Placental pericyte (primary cell): Measurements from ENCODE around the gene OR2T8. TPM values are rescaled to one million over a fixed set of nuclear protein-coding genes. Genes with fewer than 3 reads are reported as not detected.

Experiments used
- total RNA-seq: library from RNA; depleted of rRNA; stranded (reverse); fragments of >200 nt; gene quantifications from 2 replicates; pipeline ENCODE4 v1.2.3, GENCODE V29; 2012

Gene OR2T8
- total RNA-seq: 0.22 TPM in 1 of 2 replicates, not detected in the other

GRCh38 chr1:247919952-247920351, at the start of gene OR2T8:
TSS of gene OR2T8 (plus strand) at chr1:247920252. CDS start at chr1:247921018, 766 bp downstream.

GRCh38 chr1:247895163-247895637, 24.9 kb upstream of the OR2T8 start, which contains the start of gene OR2W3:
TSS of gene OR2W3 (plus strand) at chr1:247895587. CDS start at chr1:247895587, 0 bp downstream.

GRCh38 chr1:247924868-247925267, 4.8 kb downstream of the OR2T8 start, which contains the start of gene OR2AJ1:
TSS of gene OR2AJ1 (plus strand) at chr1:247924889. CDS start at chr1:247933769, 8,880 bp downstream.

GRCh38 chr1:247948558-247948957, 28.5 kb downstream of the OR2T8 start, which contains the start of gene OR2L8:
TSS of gene OR2L8 (plus strand) at chr1:247948858. CDS start at chr1:247948858, 0 bp downstream.

GRCh38 chr1:247964933-247965332, 44.9 kb downstream of the OR2T8 start, which contains the start of gene OR2AK2:
TSS of gene OR2AK2 (plus strand) at chr1:247965233. CDS start at chr1:247965377, 144 bp downstream.

Other genes starting within 250 kb of the OR2T8 start
- gene OR13G1, start 240.5 kb upstream of the OR2T8 start, total RNA-seq: not detected in 2 replicates
- gene OR6F1, start 203.6 kb upstream of the OR2T8 start, total RNA-seq: not detected in 2 replicates
- gene OR14K1, start 181.6 kb upstream of the OR2T8 start, total RNA-seq: not detected in 2 replicates
- not detected in 2 replicates for gene OR14A2, start 172.1 kb upstream of the OR2T8 start, total RNA-seq
- gene OR1C1, start 159.7 kb upstream of the OR2T8 start, total RNA-seq: not detected in 2 replicates
- gene OR14A16, start 96.1 kb upstream of the OR2T8 start, total RNA-seq: not detected in 2 replicates
- gene OR11L1, start 78.4 kb upstream of the OR2T8 start, total RNA-seq: not detected in 2 replicates
- gene TRIM58, start 63.1 kb upstream of the OR2T8 start, total RNA-seq: 2.7 and 5.9 TPM in 2 replicates
- gene OR2W3, start 24.7 kb upstream of the OR2T8 start, total RNA-seq: 1.4 and 1.8 TPM in 2 replicates
- not detected in 2 replicates for gene OR2AJ1, start 4.6 kb downstream of the OR2T8 start, total RNA-seq
- 0.43 TPM in 1 of 2 replicates, not detected in the other for gene OR2L8, start 28.6 kb downstream of the OR2T8 start, total RNA-seq
- not detected in 2 replicates for gene OR2AK2, start 45.0 kb downstream of the OR2T8 start, total RNA-seq
- not detected in 2 replicates for gene OR2L5, start 93.4 kb downstream of the OR2T8 start, total RNA-seq
- not detected in 2 replicates for gene OR2L2, start 109.8 kb downstream of the OR2T8 start, total RNA-seq
- not detected in 2 replicates for gene OR2L3, start 126.6 kb downstream of the OR2T8 start, total RNA-seq
- not detected in 2 replicates for gene OR2L13, start 174.9 kb downstream of the OR2T8 start, total RNA-seq
- gene OR2M5, start 224.9 kb downstream of the OR2T8 start, total RNA-seq: not detected in 2 replicates